Memory B cell (primary cell): ENCODE data around the gene PTK6.

Source experiments
- ATAC-seq: fragments of 150-1000 bp; cut with Tn5 transposase; 2 replicates; pipeline ENCODE4 v1.10.0; 2021; ENCODE audit warnings: low read depth, mild to moderate bottlenecking, moderate library complexity
- DNase-seq, 2 donors: peaks; one replicate each; pipeline ENCODE4 v3.0.0; 2022; ENCODE audit warnings: low spot score in 2 of 2
- H3K27ac Mint-ChIP-seq: one replicate; pipeline ENCODE4 v1.8.0; 2022; ENCODE audit warnings: mild to moderate bottlenecking, moderate library complexity, mixed read lengths
- H3K27me3 Mint-ChIP-seq: one replicate; pipeline ENCODE4 v1.8.0; 2022; ENCODE audit warnings: mixed read lengths
- H3K36me3 Mint-ChIP-seq: one replicate; pipeline ENCODE4 v1.8.0; 2022; ENCODE audit warnings: mild to moderate bottlenecking, mixed read lengths
- H3K4me1 Mint-ChIP-seq: one replicate; pipeline ENCODE4 v1.8.0; 2022; ENCODE audit warnings: mixed read lengths
- H3K4me3 Mint-ChIP-seq: one replicate; pipeline ENCODE4 v1.8.0; 2022; ENCODE audit warnings: mild to moderate bottlenecking, moderate library complexity, mixed read lengths
- H3K9me3 Mint-ChIP-seq: one replicate; pipeline ENCODE4 v1.8.0; 2022; ENCODE audit warnings: mixed read lengths

The PTK6 gene

DNA sequence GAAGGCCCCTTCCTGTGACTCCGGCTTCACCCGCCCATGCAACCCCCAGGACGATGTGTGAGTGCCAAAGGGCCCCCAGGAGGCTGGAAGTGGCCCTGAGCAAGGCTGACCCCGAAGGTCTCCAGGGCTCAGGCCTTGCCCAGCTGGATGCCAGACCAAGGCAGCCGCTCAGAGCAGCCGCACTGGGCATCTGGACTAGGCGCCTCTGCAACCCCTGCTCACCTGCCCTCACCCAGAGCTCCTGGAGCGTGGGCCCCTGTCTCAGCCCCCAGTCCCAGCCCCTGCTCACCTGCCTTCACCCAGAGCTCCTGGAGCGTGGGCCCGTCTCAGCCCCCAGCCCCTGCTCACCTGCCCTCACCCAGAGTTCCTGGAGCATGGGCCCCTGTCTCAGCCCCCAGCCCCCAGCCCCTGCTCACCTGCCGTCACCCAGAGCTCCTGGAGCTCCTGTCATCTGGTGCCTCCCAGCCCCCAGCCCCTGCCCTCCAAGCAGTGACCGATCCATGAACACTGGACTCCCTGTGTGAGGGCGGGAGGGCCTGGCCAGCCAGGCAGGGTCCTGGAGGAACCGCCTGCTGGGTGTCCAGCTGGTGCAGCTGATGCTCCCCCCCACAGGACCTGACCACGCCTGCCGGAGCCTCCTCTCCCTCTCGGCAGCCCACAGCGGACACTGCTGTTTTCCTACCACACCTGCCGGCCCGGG, 9.2 kb upstream of the PTK6 start:
- H3K27me3 Mint-ChIP-seq = peaks cover 15% of the 10 kb centered on the region
- H3K27ac Mint-ChIP-seq = no peak overlapping the region
- DNase-seq (no peak), ATAC-seq (no peak)
- peaks cover 43% of the 10 kb centered on the region for H3K4me1 Mint-ChIP-seq
- no peaks in the 10 kb centered on the region for H3K9me3 Mint-ChIP-seq
- H3K4me3 Mint-ChIP-seq = no peak overlapping the region
- no peaks in the 10 kb centered on the region for H3K36me3 Mint-ChIP-seq

DNA sequence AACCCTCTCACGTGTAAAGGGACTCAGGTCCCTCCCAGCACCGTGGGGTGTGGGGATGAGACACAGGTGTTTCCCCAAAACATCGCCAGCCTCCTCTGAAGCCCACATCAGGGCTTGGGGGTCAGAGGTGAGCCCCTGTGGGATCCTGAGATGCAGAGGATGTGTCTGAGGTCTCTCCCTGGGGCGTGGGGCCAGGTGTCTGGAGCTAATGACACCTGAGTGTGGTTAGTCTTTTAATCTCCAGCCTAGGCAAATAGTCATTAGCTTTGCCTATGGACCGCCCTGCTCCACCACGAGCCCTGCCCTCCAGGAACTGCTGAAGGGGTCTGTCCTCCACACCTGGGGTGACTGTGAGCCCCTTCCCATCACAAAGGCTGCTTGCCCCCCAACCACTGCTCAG, 8.6 kb upstream of the PTK6 start:
- DNase-seq (no peak), ATAC-seq (peak; percentile 21)
- H3K27me3 Mint-ChIP-seq = peaks cover 15% of the 10 kb centered on the region
- no peaks in the 10 kb centered on the region for H3K36me3 Mint-ChIP-seq
- peaks cover 40% of the 10 kb centered on the region for H3K4me1 Mint-ChIP-seq
- no peaks in the 10 kb centered on the region for H3K9me3 Mint-ChIP-seq
- no peak overlapping the region for H3K27ac Mint-ChIP-seq
- H3K4me3 Mint-ChIP-seq = no peak overlapping the region

DNA sequence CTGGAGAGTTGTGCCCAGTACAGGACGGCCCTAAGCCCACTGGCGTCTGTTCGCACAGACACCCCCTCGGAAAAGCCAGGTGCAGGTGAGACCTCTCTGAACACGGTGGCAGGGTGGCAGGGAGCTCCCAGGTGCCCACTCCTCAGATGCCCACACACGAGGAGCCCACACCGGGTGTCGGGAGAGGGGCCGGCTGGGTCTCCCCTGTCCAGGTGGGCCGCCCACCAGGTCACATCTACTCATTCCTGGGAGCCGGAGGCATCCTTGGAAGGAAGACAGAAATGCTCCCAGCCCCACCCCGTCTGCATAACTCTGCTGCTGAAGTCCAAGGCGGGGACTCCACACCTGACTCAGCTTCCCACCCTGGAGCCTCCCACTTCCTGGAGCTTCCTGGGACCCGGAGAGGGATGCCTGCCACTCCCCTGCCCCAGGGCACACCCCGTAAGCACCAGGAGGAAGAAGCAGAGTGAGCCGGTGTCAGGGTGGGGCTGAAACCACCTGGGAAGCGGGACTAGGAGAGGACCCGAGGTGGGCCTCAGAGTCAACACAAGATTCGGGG, 7.9 kb upstream of the PTK6 start:
- Mint-ChIP-seq H3K27ac (no peak overlapping the region), H3K4me1 (peaks cover 38% of the 10 kb centered on the region), H3K9me3 (no peaks in the 10 kb centered on the region), H3K4me3 (peak overlapping the region; percentile 1), H3K36me3 (no peaks in the 10 kb centered on the region), H3K27me3 (peaks cover 14% of the 10 kb centered on the region)
- ATAC-seq = no peak
- DNase-seq = no peak

DNA sequence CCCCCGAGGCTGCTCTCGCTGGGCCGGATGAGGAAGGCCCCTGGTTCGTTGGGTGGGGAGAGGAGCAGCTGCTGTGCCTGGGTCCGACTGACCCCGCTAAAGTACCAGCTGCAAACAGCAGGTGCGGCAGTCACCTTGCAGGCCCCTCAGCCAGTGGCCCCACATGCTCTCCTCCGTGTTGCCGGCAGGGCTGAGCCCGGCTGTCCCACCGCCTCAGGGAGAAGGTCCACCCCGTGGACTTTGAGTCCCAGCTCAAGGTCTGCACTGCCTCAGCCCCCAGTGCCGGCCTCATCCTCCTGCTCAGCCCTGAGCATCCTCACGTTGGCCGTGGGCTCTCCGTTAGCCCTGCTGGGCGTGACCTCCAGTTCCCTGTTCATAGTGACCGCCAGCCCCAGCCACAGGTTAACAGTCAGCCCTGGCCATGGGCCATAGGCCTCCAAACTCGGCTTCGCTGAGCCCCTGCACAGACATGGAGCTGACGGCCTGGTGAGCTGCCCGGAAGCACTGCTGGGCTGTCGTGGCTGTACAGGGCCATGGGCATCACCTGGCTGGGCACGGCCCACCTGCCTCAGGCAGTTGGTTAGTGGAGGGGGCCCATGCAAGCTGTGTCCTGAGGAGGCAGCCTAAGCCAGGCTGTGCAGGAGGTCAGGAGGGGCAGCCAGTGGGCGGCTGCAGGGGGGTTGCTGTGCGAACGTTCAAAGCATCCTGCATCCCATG, 7.2 kb upstream of the PTK6 start:
- Mint-ChIP-seq H3K27me3 (peaks cover 9% of the 10 kb centered on the region), H3K27ac (no peak overlapping the region), H3K4me3 (no peak overlapping the region), H3K36me3 (no peaks in the 10 kb centered on the region), H3K9me3 (no peaks in the 10 kb centered on the region), H3K4me1 (peaks cover 33% of the 10 kb centered on the region)
- ATAC-seq = no peak
- DNase-seq = no peak

DNA sequence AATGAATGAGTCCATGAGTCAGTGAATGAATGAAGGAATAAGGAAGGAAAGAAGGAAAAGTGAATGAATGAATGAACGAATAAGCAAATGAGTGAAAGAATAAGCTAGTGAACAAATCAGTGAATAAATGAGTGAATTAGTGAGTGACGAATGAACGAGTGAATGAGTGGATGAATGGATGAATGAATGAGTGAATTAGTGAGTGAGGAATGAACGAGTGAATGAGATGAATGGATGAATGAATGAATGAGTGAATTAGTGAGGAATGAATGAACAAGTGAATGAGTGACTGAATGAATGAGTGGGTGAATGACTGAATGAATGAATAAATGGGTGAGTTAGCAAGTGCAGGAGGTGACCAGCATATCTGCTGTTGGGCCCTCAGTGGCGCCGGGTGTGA, 6.6 kb upstream of the PTK6 start:
- Mint-ChIP-seq H3K9me3 (no peaks in the 10 kb centered on the region), H3K4me3 (peak overlapping the region; percentile 27), H3K36me3 (no peaks in the 10 kb centered on the region), H3K27me3 (peaks cover 7% of the 10 kb centered on the region), H3K4me1 (peaks cover 30% of the 10 kb centered on the region), H3K27ac (no peak overlapping the region)
- DNase-seq = no peak
- no peak for ATAC-seq

DNA sequence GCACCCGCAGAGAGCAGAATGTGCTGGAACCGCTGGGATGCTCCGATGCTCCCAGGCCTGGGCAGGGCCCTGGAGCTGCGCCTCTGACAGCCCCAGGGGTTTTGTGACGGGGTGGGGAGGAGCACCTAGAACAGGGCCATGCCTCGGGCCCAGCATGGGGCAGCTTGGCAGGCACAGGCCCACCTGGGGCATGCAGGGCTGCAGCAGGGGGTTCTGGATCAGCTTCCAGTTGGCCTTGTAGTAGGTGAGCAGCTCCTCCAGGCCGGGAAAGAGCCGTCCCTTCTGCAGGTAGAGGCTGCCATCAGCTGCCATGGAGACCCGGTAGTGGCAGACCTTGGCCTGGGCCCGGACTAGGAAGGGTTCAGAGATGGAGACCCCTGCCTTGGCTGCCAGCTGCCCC, 6.0 kb upstream of the PTK6 start:
- Mint-ChIP-seq H3K36me3 (no peaks in the 10 kb centered on the region), H3K4me3 (peak overlapping the region; percentile 84), H3K27me3 (peaks cover 5% of the 10 kb centered on the region), H3K9me3 (no peaks in the 10 kb centered on the region), H3K27ac (peak overlapping the region; percentile 92), H3K4me1 (peaks cover 28% of the 10 kb centered on the region)
- DNase-seq (no peak), ATAC-seq (peak; percentile 4)

DNA sequence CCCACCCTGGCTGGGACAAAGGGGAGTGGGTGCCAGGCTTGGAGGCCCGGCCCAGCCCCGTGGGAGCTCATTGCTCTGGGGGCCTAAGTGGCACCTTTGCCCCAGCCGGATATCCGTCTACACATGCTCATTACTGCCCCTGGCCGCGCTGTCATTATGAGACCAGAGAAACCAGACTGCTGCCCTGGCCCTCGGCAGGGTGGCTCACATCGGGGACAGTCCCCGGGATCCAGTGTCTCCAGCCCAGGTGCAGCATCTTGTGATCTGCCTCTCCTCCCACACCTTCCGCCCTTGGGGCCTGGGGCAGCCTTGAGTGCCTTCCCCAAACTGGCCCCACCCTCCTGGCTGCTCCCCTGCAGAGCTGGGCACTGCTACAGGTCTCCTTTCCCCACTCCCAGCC, 5.5 kb upstream of the PTK6 start:
- Mint-ChIP-seq H3K27me3 (peaks cover 5% of the 10 kb centered on the region), H3K27ac (peak overlapping the region; percentile 92), H3K4me1 (peaks cover 28% of the 10 kb centered on the region), H3K9me3 (no peaks in the 10 kb centered on the region), H3K36me3 (no peaks in the 10 kb centered on the region), H3K4me3 (peak overlapping the region; percentile 84)
- DNase-seq (peak in 1 of 2 donors; percentile 66), ATAC-seq (peak; percentile 61)

DNA sequence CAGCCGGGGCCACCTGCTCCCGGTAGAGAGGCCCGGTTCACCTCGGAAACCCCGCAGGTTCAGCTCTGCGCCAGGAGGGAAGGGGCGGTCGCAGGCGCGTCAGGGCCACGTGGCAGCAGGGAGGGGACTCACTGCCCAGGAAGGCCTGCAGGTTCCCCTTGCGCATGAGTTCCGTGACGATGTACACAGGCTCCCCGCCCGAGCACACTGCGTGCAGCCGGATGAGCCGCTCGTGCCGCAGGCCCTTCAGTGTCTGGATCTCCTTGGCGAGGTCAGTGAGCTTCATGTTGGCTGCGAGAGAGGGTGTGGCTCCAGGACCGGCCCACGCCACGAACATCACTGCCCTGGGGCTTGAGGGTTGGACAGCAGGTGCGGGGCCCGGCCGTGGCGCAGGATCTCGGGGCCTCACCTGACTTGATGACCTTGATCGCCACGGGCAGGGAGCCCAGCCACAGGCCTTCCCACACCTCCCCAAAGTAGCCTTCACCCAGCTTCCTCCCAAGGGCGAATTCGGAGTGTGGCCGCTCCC, 4.9 kb upstream of the PTK6 start:
- Mint-ChIP-seq H3K36me3 (no peaks in the 10 kb centered on the region), H3K9me3 (no peaks in the 10 kb centered on the region), H3K4me3 (peak overlapping the region; percentile 84), H3K27ac (peak overlapping the region; percentile 92), H3K4me1 (peaks cover 29% of the 10 kb centered on the region), H3K27me3 (peaks cover 5% of the 10 kb centered on the region)
- DNase-seq (peak in 1 of 2 donors; percentile 42), ATAC-seq (peak; percentile 22)

DNA sequence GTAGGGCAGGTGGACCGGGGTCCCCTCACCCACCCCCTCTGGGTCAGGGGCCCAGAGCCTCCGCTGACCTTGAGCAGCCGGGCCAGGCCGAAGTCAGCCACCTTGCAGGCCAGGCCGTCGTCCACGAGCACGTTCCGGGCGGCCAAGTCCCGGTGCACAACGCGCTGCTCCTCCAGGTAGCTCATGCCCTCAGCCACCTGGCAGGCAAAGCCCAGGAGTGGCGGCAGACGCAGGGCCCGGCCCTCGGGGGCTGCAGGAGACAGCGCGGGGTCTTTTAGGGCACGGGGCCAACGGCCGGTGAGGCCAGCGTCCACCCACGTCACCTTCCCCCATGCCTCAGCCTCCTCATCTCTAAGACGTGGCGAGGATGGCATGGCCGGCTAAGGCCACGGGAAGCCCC, 4.2 kb upstream of the PTK6 start:
- Mint-ChIP-seq H3K4me1 (peaks cover 28% of the 10 kb centered on the region), H3K27ac (no peak overlapping the region), H3K4me3 (no peak overlapping the region), H3K27me3 (peaks cover 5% of the 10 kb centered on the region), H3K9me3 (no peaks in the 10 kb centered on the region), H3K36me3 (no peaks in the 10 kb centered on the region)
- DNase-seq (no peak), ATAC-seq (no peak)

DNA sequence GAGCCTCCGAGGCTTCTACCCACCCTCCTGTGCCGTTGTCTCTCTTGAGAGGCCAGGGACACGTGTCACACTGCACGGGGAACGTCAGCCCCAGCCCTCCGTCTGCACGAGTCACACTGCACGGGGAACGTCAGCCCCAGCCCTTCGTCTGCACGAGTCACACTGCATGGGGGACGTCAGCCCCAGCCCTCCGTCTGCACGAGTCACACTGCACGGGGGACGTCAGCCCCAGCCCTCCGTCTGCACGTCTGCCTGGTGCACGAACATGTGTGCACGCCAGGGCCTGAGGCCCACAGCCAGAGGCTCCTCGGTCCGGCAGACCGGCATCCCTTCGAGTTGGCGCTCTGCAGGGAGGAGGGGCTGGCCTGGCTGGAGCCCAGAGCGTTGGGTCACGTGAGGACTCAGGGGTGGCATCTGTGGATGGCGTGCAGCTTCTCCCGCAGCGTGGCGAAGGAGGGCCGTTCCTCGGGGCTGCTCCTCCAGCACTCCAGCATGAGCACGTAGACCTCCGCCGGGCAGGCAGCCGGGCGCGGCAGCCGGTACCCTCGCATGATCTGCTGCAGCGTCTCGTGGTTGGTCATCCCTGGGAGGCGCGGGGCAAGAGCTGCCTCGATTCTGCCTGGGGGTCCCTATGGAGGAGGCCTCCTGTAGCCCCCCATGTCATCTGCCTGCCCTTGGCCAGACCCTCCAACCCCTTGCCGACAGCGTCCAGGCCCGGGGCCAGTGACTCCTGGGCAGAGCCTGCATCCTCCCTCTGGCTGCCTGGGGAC, 3.4 kb upstream of the PTK6 start:
- ATAC-seq = no peak
- Mint-ChIP-seq H3K9me3 (no peaks in the 10 kb centered on the region), H3K36me3 (no peaks in the 10 kb centered on the region), H3K4me3 (peak overlapping the region; percentile 3), H3K27ac (no peak overlapping the region), H3K27me3 (peaks cover 8% of the 10 kb centered on the region), H3K4me1 (peaks cover 30% of the 10 kb centered on the region)
- DNase-seq = no peak

DNA sequence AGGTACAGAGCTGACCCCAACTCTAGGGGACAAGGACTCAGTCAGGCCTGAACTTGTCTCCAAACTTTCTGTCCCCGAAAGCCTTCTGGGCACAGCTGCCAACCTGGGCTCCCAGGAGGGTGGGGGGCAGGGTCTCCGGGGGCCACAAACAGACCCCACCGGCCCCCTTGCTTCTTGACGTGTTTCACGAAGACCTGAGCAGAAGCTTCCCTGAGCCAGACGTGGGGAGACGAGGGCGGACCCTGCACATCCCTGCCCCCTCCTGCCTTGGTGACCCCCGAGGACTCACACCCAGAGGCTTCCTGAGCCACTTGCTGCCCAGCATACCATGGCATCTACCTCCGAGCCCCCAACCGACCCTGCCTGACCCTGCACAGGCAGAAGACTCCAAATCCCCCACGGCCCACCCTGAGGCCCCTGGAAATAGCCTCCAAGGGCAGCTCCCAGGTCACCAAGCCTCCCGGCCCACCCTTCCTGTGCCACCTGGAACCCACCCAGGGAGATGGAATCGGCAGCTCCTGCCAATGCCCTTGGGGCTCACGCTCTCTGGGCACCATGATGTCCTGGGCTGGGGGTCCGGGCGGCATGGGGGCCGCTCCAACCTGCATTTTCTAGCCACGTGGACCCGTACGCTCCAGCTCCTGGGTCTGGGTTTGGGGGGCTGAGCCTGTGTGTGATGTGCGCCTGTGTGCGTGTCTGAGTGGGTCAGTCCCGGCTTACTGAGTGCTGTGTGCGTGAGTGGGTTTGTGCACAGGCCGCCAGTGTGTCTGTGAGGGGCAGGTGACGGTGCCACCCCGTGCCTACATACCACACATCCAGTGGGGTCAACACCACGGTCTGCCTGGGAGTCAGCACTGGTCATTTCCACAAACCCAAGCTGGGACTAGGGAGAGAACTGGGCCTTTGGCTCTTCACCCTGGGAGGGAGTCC, 2.5 kb upstream of the PTK6 start:
- ATAC-seq (no peak), DNase-seq (no peak)
- no peaks in the 10 kb centered on the region for H3K36me3 Mint-ChIP-seq
- H3K27me3 Mint-ChIP-seq = peaks cover 8% of the 10 kb centered on the region
- H3K4me3 Mint-ChIP-seq = no peak overlapping the region
- H3K4me1 Mint-ChIP-seq = peaks cover 24% of the 10 kb centered on the region
- peak overlapping the region; percentile 73 for H3K27ac Mint-ChIP-seq
- H3K9me3 Mint-ChIP-seq = no peaks in the 10 kb centered on the region

DNA sequence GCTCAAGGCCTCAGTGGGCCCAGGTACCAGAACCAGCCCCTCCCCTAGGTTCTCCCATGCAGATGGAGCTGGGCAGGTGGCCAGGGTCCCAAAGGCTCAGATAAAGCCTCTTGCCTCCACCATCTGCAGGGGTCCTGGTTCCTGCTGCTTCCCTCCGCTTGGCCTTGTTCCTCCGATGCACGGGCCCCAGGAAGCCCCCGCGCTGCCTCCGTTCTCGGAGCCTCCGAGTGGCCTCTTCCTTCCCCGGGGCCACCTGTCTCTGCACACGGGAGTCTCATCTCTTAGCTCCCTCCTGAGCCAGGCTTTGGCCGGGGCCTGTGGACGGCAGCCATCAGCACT, 1.9 kb upstream of the PTK6 start:
- Mint-ChIP-seq H3K27me3 (peaks cover 8% of the 10 kb centered on the region), H3K9me3 (no peaks in the 10 kb centered on the region), H3K4me3 (no peak overlapping the region), H3K36me3 (no peaks in the 10 kb centered on the region), H3K4me1 (peaks cover 20% of the 10 kb centered on the region), H3K27ac (peak overlapping the region; percentile 73)
- no peak for DNase-seq
- no peak for ATAC-seq
